ENCODE results near the gene DOCK3.
"Not testable (repeated sequence)": the region's sequence is repeated elsewhere in the genome, so short reads cannot be mapped to it uniquely, and the experiment has no call there.

Gene DOCK3

DNA sequence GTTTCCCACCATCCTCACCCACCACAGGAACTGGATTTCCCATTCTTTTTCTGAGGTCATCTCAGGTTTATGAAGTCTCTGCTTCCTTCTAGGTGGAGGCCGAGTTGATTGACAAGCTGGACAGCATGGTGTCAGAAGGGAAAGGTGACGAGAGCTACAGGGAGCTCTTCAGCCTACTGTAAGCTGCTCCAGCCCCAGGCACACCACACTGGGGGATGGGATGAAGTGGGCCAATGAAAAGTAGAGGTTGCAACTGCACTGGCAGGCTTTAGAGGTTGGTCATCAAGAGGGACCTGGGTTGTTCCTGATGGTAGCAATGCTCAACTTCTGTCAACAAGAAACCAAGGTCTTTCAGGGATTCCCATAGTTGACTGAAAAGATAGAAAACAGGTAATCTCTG is 655.3 kb downstream of the DOCK3 start:
- no peak for DNase-seq (ENCODE audit: low spot score)

DNA sequence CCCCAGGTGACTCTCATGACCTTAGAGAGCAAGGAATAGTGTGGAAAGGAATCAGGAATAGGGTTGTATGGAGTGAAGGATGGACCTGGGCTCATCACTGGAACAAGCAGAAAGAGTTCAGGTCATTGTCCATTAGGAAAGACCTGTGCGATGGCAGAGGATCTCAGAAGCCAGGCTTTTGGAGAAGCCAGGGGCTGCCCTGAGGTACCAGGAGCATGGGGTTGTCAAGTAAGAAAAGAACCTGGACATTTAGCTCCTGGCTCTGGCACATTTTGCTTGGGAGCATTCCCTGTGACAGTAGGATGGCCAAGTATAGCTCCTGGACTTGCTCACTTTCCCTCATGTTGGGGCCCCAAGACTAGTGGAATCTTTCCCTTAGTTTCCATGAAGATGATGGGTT is 657.4 kb downstream of the DOCK3 start:
- DNase-seq (ENCODE audit: low spot score), result no peak

DNA sequence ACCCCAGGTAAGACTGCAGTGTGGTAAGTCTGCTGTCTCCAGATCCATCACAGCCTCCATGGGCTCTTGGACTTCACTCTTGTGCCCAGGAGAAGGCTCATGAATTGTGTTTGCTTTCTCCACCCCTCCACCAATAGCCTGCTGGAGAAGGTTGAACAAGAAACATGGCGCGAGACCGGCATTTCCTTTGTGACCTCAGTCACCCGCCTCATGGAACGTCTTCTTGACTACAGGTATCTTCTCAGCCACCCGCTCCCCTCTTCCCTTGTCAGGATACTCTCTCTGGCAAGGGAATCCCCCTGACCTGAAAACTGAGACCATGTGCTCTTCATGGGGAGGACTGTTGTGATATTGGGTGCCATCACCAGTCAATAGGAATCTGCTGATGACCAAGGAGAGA is 658.3 kb downstream of the DOCK3 start:
- DNase-seq (ENCODE audit: low spot score), result no peak

DNA sequence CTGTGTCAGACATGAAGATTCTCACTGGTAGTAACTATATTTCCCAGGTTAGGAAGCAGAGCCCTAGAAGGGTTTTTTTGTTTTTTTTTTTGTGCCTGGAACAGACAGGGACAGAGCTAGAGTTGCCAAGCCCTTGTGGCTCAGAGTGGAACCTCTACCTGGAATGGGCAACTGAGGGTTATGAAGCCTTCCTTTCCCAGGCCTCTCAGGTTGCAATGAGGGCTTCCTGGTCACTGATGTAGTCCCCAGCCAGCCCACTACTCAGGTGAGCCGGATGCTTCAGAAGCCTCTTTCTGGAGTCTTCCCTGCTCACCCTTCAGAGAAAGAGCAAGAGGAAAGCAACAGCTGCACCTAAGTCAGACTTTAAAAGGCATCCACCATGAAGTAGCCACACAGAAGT is 661.5 kb downstream of the DOCK3 start:
- no peak for DNase-seq (ENCODE audit: low spot score)

DNA sequence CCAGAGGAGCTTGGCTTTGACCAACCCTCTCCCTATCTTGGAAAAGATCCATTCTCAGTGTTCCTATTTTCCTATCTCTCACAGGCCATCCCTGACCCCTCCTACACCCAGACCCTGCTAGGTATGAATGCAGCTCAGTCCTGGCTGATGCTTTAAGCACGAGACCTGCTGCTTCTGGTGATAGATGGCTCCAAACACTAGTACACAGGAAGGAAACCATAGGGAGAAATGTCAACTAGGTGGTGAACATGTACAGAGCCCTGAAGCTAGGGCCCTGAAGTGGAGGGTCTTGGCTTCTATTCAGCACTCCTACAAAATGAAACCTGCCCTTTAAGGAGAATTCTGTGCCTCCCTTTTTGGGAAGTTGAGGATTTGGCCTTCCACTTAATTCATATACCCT is 662.9 kb downstream of the DOCK3 start:
- DNase-seq (ENCODE audit: low spot score), result no peak

DNA sequence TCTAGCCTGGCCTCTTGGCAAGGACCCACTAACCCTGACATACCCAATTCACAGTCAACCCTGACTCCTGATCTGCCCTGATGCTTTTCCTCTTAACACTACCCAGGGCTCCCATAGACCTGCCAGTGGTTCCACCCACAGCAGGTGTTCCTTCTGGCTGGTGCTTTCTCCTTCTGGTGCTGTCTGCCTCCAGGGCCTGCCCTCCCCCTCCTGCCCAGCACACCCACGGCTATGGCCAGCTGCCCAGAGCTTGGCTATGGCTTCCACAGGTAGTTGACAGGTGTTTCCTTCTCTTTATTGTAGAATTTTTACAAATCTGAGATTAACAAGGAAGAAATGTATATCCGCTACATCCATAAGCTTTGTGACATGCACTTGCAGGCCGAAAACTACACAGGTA is 663.9 kb downstream of the DOCK3 start:
- no peak for DNase-seq (ENCODE audit: low spot score)

DNA sequence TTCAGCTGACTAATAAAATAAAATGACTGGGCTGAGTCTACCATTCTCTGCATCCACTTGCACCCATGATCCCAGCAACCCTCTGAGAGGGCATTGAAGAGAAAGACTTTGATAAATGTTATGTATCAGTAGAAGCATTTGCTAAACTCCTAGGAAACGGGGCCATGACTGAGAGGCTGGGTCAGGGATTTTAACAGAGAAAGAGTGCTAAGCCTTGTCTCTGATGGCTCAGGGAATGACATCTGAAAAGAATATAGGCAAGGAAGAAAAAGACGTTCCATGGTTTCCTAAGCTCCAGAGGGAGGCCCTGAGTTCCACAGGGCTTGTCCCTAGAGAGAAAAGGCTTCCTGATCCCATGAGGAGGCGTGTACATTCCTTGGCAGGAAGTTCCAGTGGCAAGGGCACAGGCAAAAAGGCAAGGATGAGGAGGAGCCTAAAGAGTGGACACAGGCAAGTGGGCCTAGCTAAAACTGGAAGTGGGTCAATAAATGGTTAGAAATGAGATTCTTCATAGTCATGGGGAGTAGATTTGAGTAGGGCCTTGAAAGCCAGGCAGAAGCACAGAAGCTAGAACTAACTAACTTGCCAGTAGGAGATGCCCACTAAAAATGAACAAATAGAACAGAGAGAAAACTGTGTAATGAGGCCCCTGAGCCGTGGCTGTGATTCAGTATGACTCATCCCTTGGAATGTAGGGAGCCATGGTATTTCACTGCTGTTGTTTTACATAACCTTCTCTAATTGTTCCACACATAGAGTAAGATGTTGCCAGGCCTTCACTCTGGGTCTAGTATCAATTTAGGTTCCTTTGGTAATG is 665.5 kb downstream of the DOCK3 start:
- no peak for DNase-seq (ENCODE audit: low spot score)

DNA sequence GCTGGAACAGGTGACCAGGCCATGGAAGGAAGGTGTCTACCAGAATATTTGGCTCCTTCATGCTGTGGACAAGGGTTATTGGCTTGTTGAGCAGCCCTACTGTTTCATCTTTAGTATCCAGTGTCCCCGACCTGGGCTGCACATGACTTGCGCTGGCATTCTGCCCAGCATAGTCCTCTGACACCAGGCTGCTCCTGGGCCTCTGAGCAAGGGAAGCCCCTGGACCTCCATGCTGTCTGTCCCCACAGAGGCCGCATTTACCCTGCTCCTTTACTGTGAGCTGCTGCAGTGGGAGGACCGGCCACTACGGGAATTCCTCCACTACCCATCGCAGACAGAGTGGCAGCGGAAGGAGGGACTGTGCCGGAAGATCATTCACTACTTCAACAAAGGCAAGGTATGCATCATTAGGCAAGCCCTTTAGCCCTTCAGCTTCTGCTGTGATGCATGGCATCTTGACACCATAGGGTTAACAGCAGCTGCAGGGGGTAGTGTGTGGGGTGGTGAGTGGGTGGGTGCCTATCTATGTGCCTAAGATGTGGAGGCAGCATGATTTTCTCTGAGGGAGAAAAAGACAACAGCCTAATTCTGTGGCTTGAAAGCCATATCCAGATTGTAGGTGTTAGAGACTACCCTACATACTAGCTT is 666.4 kb downstream of the DOCK3 start:
- DNase-seq (ENCODE audit: low spot score), result no peak

DNA sequence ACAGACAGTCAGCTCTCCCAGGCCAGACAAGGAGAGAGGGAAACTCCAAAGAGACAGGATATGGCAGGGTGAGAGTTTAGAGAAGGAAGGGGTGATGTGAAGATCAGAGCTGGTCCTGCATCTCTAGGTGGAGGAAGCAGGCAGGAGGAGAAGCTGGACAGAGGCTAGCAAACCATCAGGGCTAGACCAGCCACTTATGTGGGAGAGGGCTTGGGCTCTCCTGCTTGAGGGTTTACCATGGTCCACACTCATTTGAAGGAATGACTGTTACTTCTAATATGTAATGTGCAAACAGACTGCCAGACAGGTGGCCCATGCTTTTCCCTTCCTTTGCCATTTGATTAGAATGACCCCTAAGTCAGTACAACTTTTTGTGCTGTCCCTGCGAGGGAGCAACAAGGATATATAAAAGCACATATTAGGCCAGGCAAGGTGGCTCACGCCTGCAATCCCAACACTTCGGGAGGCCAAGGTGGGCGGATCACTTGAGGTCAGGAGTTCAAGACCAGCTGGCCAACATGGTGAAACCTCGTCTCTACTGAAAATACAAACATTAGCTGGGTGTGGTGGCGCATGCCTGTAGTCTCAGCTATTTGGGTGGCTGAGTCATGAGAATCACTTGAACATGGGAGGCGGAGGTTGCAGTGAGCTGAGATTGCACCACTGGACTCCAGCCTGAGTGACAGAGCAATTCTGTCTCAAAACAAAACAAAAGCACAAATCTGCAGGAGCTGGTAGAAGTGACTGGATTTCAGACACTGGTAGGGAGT is 669.4 kb downstream of the DOCK3 start:
- no peak for DNase-seq (ENCODE audit: low spot score)

DNA sequence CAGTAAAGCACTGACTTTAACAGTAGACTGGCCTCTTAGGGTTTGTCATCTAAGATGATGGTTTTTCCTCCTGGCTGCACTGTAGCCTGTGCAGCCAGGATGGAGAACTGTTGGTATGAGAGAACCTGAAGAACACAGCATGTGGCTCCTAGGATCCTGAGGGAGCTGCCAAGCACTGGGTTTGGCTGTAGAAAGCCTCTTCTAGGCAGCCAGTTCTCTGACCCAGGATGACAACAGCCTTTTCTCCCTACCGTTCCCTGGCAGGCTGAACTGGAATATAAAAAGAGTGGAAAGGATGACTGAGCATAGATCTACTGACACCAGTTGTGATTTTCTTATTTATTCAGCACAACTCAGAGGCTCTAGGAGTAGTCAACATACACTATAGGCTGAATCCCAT is 676.0 kb downstream of the DOCK3 start:
- DNase-seq (ENCODE audit: low spot score), result no peak

DNA sequence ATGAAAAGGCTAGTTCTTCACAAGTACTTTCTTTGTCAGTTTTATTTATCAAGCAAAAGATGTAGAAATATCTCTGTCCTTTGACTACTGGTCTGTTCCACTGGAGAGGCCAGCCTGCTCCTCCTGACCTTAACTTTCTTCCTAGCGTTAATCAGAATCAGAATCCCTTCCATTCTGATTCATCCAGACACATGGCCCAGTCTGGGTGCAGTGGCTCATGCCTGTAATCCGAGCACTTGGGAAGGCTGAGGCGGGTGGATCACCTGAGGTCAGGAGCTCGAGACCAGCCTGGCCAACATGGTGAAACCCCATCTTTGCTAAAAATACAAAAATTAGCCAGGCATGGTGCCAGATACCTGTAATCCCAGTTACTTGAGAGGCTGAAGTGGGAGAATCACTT is 678.4 kb downstream of the DOCK3 start:
- DNase-seq (ENCODE audit: low spot score), result no peak

DNA sequence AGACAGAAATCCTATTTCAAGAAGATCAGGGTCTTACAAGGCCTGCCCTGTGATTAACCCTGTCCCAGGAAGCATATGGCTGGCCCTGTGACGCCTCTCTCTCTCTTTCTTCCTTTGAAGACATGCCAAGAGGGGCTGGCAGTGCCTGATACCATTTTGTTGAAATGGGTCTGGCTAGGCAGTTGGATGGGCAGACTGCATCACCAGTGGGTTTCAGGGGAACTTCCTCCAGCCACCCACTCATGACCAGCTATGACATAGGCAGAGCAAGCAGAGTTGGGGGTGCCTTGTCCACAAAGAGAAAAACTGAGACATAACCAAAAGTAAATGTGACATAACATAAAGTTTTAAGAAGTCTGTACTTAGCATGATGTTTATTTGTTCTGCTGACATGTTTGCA is 679.0 kb downstream of the DOCK3 start:
- DNase-seq (ENCODE audit: low spot score), result no peak

DNA sequence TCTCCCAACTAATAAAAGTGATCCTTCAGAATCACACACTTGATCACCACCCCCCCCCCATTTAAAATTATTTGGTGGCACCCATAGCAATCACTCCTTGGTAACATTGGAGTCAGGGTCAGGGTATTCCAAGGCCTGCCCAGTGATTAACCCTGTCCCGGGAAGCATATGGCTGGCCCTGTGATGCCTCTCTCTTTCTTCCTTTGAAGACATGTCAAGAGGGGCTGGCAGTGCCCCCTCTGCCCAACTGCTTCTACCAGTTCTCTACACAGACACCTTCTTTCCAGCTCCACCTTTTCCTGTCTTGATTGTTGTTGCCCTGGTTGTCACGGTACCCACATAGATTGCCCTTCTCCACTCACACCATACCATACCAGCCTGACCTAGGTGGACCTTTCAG is 679.4 kb downstream of the DOCK3 start:
- DNase-seq (ENCODE audit: low spot score), result no peak

DNA sequence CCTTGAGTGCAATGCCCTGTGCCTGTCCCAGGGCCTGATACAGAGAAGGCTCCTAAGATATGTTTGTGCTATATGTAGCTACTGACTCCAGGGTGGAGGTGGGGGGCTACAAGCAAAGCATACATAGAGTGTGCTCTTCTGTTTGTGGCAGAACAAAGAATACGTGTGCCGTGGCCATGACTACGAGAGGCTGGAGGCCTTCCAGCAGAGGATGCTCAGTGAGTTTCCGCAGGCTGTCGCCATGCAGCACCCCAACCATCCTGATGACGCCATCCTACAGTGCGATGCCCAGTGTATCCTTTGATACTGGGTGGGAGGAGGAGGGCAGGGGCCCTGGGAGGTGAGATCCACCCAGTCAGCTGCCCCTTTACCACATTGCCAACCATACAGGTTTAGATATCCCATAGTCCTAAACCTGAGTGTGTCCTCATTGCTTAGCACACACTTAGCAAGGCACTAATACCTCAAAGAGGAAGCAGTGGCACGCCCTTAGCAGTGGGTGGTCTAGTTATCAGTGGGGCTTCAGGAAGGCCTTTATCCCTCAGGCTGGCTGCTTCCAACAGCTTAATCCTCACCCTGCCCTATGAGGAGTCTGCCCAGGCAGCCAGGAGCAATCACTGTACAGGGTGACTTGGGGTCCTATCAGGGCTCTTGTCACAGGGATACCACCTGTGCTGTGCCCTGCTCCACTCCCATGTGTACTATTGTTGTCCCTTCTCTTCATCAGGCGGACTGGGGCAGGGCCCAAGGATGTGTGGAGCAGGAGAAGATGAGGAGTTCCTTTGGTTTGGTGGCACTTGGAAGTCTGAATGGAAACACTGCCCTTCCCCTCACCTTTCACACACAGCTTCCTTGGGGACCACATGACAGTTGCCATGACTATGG is 680.2 kb downstream of the DOCK3 start:
- no peak for DNase-seq (ENCODE audit: low spot score)

DNA sequence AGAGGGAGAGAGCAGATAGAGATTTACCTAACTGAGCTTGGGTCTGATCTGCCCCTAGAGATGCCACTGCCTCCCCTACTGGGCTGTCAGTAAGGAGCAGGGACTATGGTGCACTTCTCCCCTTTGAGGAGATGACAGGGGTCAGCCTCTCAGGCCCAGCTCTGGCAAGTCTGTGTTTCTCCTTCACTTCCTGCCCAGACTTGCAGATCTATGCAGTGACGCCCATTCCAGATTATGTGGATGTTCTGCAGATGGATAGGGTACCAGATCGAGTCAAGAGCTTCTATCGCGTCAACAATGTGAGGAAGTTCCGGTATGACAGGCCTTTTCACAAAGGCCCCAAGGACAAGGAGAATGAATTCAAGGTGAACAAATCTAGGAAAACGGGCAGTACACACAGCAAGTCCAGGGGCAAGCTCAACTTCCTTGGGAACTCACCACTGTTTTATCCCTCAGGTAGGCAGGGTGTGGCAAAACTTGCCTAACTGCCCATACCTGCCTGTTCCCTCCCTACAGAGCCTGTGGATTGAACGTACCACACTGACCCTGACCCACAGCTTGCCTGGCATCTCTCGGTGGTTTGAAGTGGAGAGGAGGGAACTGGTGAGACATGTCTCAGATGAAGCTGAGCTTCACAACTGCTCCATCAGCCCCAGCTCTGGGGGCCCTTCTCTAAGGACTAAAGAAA is 681.3 kb downstream of the DOCK3 start:
- no peak for DNase-seq (ENCODE audit: low spot score)

DNA sequence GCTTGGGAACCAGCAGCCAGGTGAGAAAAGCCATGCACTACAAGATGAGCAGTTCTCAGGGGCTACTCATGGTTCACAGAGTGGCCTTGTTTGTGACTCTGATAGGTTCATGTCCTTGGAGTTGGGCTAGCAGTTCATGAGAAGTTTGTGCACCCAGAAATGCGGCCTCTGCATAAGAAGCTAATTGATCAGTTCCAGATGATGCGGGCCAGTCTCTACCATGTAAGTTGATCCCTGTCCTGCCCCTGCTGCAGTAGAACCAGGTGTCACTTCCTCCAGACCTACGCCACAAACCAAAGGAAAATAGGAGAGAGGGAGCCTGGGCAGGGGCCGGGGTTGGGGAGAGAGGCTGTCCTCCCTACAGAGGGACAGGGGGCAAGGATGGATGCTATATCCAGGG is 683.1 kb downstream of the DOCK3 start:
- no peak for DNase-seq (ENCODE audit: low spot score)

DNA sequence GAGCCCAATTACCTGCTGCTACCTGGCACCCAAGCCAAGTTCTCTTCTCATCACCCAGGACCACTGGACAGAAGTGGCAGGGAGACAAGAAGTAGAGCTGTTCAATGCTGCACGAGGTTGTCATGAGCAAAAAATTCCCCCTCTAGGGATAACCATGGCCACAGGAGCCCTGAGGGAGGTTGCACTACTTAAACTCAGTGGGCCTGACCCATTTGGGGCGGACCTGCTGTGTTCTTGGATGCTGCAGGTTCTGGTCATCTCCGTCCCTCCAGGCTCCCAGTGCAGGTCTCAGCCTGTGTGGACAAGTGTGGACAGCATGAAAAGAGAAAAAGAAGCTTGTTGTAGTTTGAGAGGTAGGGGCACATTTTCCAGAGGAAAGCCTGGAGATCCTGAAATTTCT is 684.3 kb downstream of the DOCK3 start:
- no peak for DNase-seq (ENCODE audit: low spot score)

DNA sequence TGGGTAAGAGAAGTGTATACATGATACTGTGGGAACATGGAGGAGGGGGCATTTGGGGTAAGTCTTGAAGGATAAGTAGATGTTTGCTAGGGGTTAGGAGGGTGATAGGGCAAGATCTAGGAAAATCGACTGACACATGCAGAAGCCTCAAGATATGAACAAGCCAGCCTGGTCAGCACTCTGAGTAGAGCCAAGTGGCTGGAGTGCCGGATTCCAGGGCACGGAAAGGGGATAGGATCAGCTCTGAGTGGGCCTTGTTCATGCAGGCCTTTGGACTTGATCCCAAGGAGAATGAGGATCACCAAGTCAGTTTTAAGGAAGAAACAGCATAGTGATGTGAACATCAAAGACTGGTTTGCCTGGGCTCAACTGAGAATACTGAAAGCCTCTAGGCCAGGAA is 686.1 kb downstream of the DOCK3 start:
- no peak for DNase-seq (ENCODE audit: low spot score)

DNA sequence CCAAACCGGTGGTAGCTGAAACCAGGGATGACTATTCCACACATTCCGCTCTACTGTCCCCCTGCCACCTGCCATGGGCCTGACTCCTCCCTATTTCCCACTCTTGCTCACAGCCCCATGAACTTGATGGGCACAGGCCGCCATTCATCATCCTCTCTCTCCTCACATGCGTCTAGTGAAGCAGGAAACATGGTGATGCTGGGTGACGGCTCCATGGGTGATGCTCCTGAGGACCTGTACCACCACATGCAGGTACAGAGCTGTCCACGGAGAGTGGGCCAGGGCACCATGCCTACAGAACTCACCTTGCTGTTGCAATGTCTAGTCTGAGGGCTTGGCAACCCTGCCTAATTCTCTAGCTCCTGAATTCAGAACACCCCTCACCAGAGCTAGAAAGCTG is 687.0 kb downstream of the DOCK3 start:
- no peak for DNase-seq (ENCODE audit: low spot score)

DNA sequence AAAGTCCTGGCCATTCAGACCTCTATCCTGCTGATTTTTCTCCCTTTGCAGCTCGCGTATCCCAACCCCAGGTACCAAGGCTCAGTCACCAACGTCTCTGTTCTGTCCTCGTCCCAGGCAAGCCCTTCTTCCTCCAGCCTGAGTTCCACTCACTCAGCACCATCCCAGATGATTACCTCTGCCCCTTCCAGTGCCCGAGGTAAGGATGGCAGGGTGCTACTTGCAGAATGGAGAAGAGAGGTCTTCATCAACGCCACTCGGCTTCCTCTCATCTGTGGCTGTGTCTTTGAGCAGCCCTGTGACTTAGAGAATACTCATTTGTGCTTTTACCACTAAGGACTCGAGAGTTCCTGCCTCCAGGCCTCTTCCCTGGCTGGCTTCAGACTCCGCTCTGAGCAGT is 687.7 kb downstream of the DOCK3 start:
- DNase-seq (ENCODE audit: low spot score), result no peak

DNA sequence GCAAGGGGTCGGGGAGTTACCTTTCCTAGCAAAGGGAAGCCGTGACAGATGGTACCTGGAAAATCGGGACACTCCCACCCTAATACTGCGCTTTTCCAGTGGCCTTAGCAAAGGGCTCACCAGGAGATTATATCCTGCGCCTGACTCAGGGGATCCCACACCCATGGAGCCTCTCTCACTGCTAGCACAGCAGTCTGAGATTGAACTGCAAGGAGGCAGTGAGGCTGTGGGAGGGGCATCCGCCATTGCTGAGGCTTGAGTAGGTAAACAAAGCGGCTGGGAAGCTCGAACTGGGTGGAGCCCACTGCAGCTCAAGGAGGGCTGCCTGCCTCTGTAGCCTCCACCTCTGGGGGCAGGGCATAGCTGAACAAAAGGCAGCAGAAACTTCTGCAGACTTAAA is 693.5 kb downstream of the DOCK3 start:
- not testable (repeated sequence) for DNase-seq (ENCODE audit: low spot score)

Measured in CD4-positive, alpha-beta T cell treated with Interleukin-15 for 4 hours (primary cell).